Pulmonary artery endothelial cell (primary cell): ENCODE measurements around the gene FHOD3. TPM values are rescaled to one million over a fixed set of nuclear protein-coding genes. Genes with fewer than 3 reads are reported as not detected.

ENCODE experiments used
- DNase-seq: peaks from one replicate; pipeline ENCODE4 v3.0.0-alpha.2; 2011; ENCODE audit warnings: low read depth, low spot score
- total RNA-seq: library from RNA; depleted of rRNA; stranded (reverse); fragments of >200 nt; gene quantifications from 2 replicates; pipeline ENCODE4 v1.2.3, GENCODE V29; 2014

FHOD3 gene
- total RNA-seq, 1 donor from 2014 or later = 0.07 TPM

GRCh38 chr18:36770315-36770946 lies 472.9 kb downstream of the FHOD3 start:
- no peak for DNase-seq

- DNase-seq = no peak
Measured at GRCh38 chr18:36771245-36771644, 473.7 kb downstream of the FHOD3 start.

- DNase-seq = no peak
Measured at GRCh38 chr18:36772241-36772723, 474.8 kb downstream of the FHOD3 start.

- no peak for DNase-seq
Measured at GRCh38 chr18:36775396-36775795, 477.9 kb downstream of the FHOD3 start.

GRCh38 chr18:36776650-36777049 lies 479.1 kb downstream of the FHOD3 start:
- no peak for DNase-seq

GRCh38 chr18:36777566-36777965 lies 480.1 kb downstream of the FHOD3 start:
- DNase-seq = no peak

- DNase-seq = no peak
Measured at GRCh38 chr18:36780748-36781147, 483.2 kb downstream of the FHOD3 start.

- DNase-seq = no peak
Measured at GRCh38 chr18:36782710-36783109, 485.2 kb downstream of the FHOD3 start.

GRCh38 chr18:36783792-36784191 lies 486.3 kb downstream of the FHOD3 start:
- no peak for DNase-seq

GRCh38 chr18:36786686-36787085 lies 489.2 kb downstream of the FHOD3 start:
- DNase-seq = no peak

GRCh38 chr18:36792634-36793283 lies 495.2 kb downstream of the FHOD3 start:
- DNase-seq = no peak

- DNase-seq = no peak
Measured at GRCh38 chr18:36798738-36799473, 501.4 kb downstream of the FHOD3 start.

GRCh38 chr18:36805105-36805504 lies 507.6 kb downstream of the FHOD3 start:
- no peak for DNase-seq

GRCh38 chr18:36808681-36809080 lies 511.2 kb downstream of the FHOD3 start:
- no peak for DNase-seq

- DNase-seq = no peak
Measured at GRCh38 chr18:36809590-36810381, 512.3 kb downstream of the FHOD3 start.

- no peak for DNase-seq
Measured at GRCh38 chr18:36811430-36811829, 513.9 kb downstream of the FHOD3 start.

GRCh38 chr18:36811955-36812354 lies 514.4 kb downstream of the FHOD3 start:
- no peak for DNase-seq

GRCh38 chr18:36812678-36813077 lies 515.2 kb downstream of the FHOD3 start:
- no peak for DNase-seq

GRCh38 chr18:36813101-36813775 lies 515.7 kb downstream of the FHOD3 start:
- DNase-seq = no peak

- DNase-seq = no peak
Measured at GRCh38 chr18:36813824-36814223, 516.3 kb downstream of the FHOD3 start.

GRCh38 chr18:36814994-36815393 lies 517.5 kb downstream of the FHOD3 start:
- DNase-seq = no peak
